Neural cell (in vitro differentiated cells): ENCODE data around the gene SDK2. TPM values are rescaled to one million over a fixed set of nuclear protein-coding genes. Genes with fewer than 3 reads are reported as not detected.

Source experiments
- H2AFZ ChIP-seq: fragments of 200-600, 300-800 bp; sonication (generic), shearing (Covaris generic); 2 replicates; pipeline ENCODE4 v1.6.0; 2014; ENCODE audit warnings: low read depth, mild to moderate bottlenecking, antibody characterized with exemption, low read length, moderate library complexity
- H3F3A ChIP-seq: fragments of 200-600 bp; shearing (Covaris generic); 2 replicates; pipeline ENCODE4 v1.6.1; 2016; ENCODE audit warnings: mild to moderate bottlenecking, moderate library complexity, mixed read lengths, antibody characterized with exemption, low read length; ENCODE audit not compliant: insufficient read depth, poor library complexity, severe bottlenecking
- H3K27ac ChIP-seq: fragments of 200-600, 300-800 bp; sonication (generic), shearing (Covaris generic); 2 replicates; pipeline ENCODE4 v1.5.1; 2014; ENCODE audit warnings: mild to moderate bottlenecking, low read length, moderate library complexity
- H3K27me3 ChIP-seq: fragments of 300-800, 200-600 bp; sonication (generic), shearing (Covaris generic); 2 replicates; pipeline ENCODE4 v1.6.0; 2014; ENCODE audit warnings: mild to moderate bottlenecking, low read depth, low read length, moderate library complexity; ENCODE audit not compliant: insufficient read depth
- H3K36me3 ChIP-seq: fragments of 300-800, 200-600 bp; sonication (generic), shearing (Covaris generic); 2 replicates; pipeline ENCODE4 v1.5.1; 2014; ENCODE audit warnings: mild to moderate bottlenecking, antibody characterized with exemption, low read length, moderate library complexity; ENCODE audit not compliant: insufficient read depth
- H3K4me2 ChIP-seq: fragments of 300-800, 200-600 bp; sonication (generic), shearing (Covaris generic); 2 replicates; pipeline ENCODE4 v1.6.0; 2014; ENCODE audit warnings: mild to moderate bottlenecking, low read length
- H3K4me3 ChIP-seq: fragments of 300-800, 200-600 bp; sonication (generic), shearing (Covaris generic); 2 replicates; pipeline ENCODE4 v1.5.1; 2014; ENCODE audit warnings: mild to moderate bottlenecking, low read length, moderate library complexity
- H3K79me2 ChIP-seq: fragments of 200-600 bp; shearing (Covaris generic); replicated peaks from 2 replicates; pipeline ENCODE4 v1.6.0; 2014; ENCODE audit warnings: mild to moderate bottlenecking, low read length, moderate library complexity; ENCODE audit not compliant: insufficient read depth
- H3K9ac ChIP-seq: fragments of 300-800, 200-600 bp; sonication (generic), shearing (Covaris generic); 2 replicates; pipeline ENCODE4 v1.6.1; 2016; ENCODE audit warnings: mild to moderate bottlenecking, low read length, mixed read lengths
- H3K9me2 ChIP-seq: fragments of 200-600 bp; shearing (Covaris generic); 2 replicates; pipeline ENCODE4 v1.6.1; 2016; ENCODE audit warnings: mild to moderate bottlenecking, low read length, mixed read lengths; ENCODE audit not compliant: insufficient read depth
- H3K9me3 ChIP-seq: fragments of 200-600, 300-800 bp; sonication (generic), shearing (Covaris generic); 2 replicates; pipeline ENCODE4 v1.6.1; 2016; ENCODE audit warnings: mild to moderate bottlenecking, mixed run types, low read length, moderate library complexity, mixed read lengths
- H4K20me1 ChIP-seq: fragments of 200-600 bp; shearing (Covaris generic); 2 replicates; pipeline ENCODE4 v1.6.1; 2016; ENCODE audit warnings: mild to moderate bottlenecking, mixed run types; ENCODE audit not compliant: insufficient read depth
- EP300 ChIP-seq: fragments of 450-650 bp; conservative IDR thresholded peaks from 2 replicates; pipeline ENCODE4 v1.6.1; 2014; ENCODE audit warnings: antibody characterized with exemption, mild to moderate bottlenecking, moderate library complexity; ENCODE audit not compliant: poor library complexity, severe bottlenecking
- EZH2 ChIP-seq: fragments of 200-600, 300-800 bp; shearing (Covaris generic), sonication (generic); IDR thresholded peaks from 2 replicates; pipeline ENCODE4 v1.6.1; 2014; ENCODE audit warnings: antibody characterized with exemption, low read length, borderline replicate concordance, mild to moderate bottlenecking; ENCODE audit not compliant: insufficient read depth, poor library complexity, severe bottlenecking
- MXI1 ChIP-seq: fragments of 450-650 bp; conservative IDR thresholded peaks from 2 replicates; pipeline ENCODE4 v1.6.1; 2014; ENCODE audit warnings: antibody characterized with exemption, mild to moderate bottlenecking; ENCODE audit not compliant: poor library complexity, severe bottlenecking
- POLR2AphosphoS5 ChIP-seq: IDR thresholded peaks from 2 replicates; pipeline ENCODE4 v1.6.1; 2012
- RAD21 ChIP-seq: fragments of 450-650 bp; conservative IDR thresholded peaks from 2 replicates; pipeline ENCODE4 v1.6.1; 2014; ENCODE audit warnings: antibody characterized with exemption, mild to moderate bottlenecking, moderate library complexity
- SMC3 ChIP-seq: fragments of 450-650 bp; conservative IDR thresholded peaks from 2 replicates; pipeline ENCODE4 v1.6.1; 2014; ENCODE audit warnings: antibody characterized with exemption, mild to moderate bottlenecking, moderate library complexity; ENCODE audit not compliant: poor library complexity
- TAF1 ChIP-seq: IDR thresholded peaks from 2 replicates; pipeline ENCODE4 v1.6.1; 2012; ENCODE audit warnings: low read depth
- polyA plus RNA-seq: library from polyadenylated mRNA; depleted of rRNA; stranded (reverse); fragments of >200 nt; gene quantifications from 2 replicates; pipeline ENCODE4 v1.2.3, GENCODE V29; 2014
- TF ChIP-seq, protein P1 (sequence below): fragments of 450-650 bp; IDR thresholded peaks from 2 replicates; pipeline ENCODE4 v1.5.1; 2014; ENCODE audit warnings: antibody characterized with exemption, mild to moderate bottlenecking, moderate library complexity; ENCODE audit not compliant: poor library complexity, severe bottlenecking
- TF ChIP-seq, protein P2 (sequence below): IDR thresholded peaks from 2 replicates; pipeline ENCODE4 v1.6.1; 2012; ENCODE audit warnings: borderline replicate concordance

Gene SDK2
- polyA plus RNA-seq, 1 donor from 2014 or later: 0.73 TPM

DNA sequence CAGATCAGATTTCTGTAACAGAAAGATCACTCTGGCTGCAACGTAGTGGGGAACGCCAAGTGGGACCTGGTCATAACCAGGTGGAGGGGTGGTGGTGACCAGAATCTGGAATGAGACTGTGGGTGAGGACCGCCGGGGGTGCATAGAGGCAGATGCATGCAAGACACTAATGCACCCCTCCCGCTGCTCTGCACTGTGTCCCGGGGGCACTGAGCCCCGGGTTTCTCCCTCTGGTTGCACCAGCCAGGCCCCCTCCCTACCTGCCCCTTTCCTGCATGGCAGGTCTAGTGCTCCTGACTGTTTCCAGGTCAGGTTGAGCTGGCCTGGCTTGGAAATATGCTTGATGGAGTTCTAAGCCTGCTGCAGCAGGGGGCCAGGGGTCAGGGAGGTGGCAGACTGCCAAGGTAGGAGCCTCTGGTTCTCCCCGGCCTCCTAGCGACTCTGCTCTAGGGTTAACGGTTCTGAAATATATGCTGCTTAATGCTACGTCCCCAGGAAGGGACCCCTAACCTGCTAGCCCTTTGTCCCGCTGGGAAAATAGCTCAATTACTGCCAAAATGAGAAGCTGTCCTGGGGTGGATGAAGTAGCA lies 94.3 kb downstream of the SDK2 start:
- H4K20me1 ChIP-seq: no peaks in the 10 kb centered on the region
- no peak overlapping the region for H2AFZ ChIP-seq
- no peak overlapping the region for H3K4me2 ChIP-seq
- no peaks in the 10 kb centered on the region for H3K79me2 ChIP-seq
- no peaks in the 10 kb centered on the region for H3F3A ChIP-seq
- no peak overlapping the region for H3K9ac ChIP-seq
- TF ChIP-seq EP300 (no peak), TAF1 (no peak), RAD21 (no peak), MXI1 (no peak)
- TF ChIP-seq, protein P1, sequence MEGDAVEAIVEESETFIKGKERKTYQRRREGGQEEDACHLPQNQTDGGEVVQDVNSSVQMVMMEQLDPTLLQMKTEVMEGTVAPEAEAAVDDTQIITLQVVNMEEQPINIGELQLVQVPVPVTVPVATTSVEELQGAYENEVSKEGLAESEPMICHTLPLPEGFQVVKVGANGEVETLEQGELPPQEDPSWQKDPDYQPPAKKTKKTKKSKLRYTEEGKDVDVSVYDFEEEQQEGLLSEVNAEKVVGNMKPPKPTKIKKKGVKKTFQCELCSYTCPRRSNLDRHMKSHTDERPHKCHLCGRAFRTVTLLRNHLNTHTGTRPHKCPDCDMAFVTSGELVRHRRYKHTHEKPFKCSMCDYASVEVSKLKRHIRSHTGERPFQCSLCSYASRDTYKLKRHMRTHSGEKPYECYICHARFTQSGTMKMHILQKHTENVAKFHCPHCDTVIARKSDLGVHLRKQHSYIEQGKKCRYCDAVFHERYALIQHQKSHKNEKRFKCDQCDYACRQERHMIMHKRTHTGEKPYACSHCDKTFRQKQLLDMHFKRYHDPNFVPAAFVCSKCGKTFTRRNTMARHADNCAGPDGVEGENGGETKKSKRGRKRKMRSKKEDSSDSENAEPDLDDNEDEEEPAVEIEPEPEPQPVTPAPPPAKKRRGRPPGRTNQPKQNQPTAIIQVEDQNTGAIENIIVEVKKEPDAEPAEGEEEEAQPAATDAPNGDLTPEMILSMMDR: no peak
- no peaks in the 10 kb centered on the region for H3K36me3 ChIP-seq
- H3K27ac ChIP-seq: no peak overlapping the region
- H3K27me3 ChIP-seq: no peaks in the 10 kb centered on the region
- no peaks in the 10 kb centered on the region for H3K9me2 ChIP-seq
- H3K9me3 ChIP-seq: no peaks in the 10 kb centered on the region
- H3K4me3 ChIP-seq: no peak overlapping the region

DNA sequence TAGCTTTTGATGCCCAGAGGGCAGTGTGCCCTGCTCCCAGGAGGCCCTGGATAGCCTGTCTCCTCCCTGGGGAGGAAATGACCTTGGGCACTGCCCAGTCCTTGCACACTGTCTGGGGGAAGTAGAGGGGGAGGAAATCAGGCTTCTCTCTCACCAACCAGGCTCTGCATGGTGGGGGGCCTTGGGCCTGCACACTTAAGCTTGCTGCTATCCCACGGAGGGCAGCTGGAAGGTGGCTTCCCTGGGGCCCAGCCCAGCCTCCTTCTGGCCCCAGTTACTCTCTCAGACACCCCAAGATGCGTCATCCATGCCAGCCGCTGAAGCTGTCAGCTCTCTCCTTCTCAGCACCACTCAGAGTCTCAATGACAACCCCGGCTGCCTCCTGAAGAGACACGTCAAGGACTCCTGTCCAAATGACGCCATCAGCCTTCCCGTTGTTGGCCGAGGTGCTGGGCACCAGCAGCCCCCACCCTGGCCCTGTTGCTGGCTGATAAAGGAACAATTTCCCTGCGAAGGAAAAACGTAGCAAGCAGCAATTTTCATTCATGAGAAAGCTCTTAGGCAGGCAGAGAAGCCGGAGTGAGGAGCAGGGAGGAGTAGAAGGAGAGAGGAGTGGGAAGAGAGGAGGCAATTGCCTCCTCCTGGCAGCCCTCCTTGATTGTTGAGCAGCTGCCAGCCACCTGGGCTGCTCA lies 95.5 kb downstream of the SDK2 start:
- Histone ChIP-seq H3K9me3 (no peaks in the 10 kb centered on the region), H2AFZ (no peak overlapping the region), H3K9me2 (no peaks in the 10 kb centered on the region), H3K9ac (peak overlapping the region; percentile 34), H3K4me2 (no peak overlapping the region), H3K27me3 (no peaks in the 10 kb centered on the region), H3K79me2 (no peaks in the 10 kb centered on the region), H3K4me3 (peak overlapping the region; percentile 45), H3F3A (no peaks in the 10 kb centered on the region), H3K36me3 (no peaks in the 10 kb centered on the region), H4K20me1 (no peaks in the 10 kb centered on the region), H3K27ac (peak overlapping the region; percentile 37)
- TF ChIP-seq, protein P1: no peak
- TF ChIP-seq, protein P2, sequence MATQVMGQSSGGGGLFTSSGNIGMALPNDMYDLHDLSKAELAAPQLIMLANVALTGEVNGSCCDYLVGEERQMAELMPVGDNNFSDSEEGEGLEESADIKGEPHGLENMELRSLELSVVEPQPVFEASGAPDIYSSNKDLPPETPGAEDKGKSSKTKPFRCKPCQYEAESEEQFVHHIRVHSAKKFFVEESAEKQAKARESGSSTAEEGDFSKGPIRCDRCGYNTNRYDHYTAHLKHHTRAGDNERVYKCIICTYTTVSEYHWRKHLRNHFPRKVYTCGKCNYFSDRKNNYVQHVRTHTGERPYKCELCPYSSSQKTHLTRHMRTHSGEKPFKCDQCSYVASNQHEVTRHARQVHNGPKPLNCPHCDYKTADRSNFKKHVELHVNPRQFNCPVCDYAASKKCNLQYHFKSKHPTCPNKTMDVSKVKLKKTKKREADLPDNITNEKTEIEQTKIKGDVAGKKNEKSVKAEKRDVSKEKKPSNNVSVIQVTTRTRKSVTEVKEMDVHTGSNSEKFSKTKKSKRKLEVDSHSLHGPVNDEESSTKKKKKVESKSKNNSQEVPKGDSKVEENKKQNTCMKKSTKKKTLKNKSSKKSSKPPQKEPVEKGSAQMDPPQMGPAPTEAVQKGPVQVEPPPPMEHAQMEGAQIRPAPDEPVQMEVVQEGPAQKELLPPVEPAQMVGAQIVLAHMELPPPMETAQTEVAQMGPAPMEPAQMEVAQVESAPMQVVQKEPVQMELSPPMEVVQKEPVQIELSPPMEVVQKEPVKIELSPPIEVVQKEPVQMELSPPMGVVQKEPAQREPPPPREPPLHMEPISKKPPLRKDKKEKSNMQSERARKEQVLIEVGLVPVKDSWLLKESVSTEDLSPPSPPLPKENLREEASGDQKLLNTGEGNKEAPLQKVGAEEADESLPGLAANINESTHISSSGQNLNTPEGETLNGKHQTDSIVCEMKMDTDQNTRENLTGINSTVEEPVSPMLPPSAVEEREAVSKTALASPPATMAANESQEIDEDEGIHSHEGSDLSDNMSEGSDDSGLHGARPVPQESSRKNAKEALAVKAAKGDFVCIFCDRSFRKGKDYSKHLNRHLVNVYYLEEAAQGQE: peak; percentile 73
- TF ChIP-seq TAF1 (no peak), RAD21 (peak; percentile 32), EP300 (peak; percentile 81), POLR2AphosphoS5 (peak; percentile 65), SMC3 (peak; percentile 23), EZH2 (no peak), MXI1 (no peak)
